Breast epithelium (tissue), 3 donors: ENCODE data around the gene RAB14.

Experiments used
- POLR2A ChIP-seq: fragments of 450-650 bp; IDR thresholded peaks from one replicate; pipeline ENCODE4 v1.6.1; 2016; ENCODE audit warnings: antibody characterized with exemption, mild to moderate bottlenecking, moderate library complexity
- TF ChIP-seq, protein P1 (sequence below), 3 donors: fragments of 450-650 bp; IDR thresholded peaks; one replicate each; pipeline ENCODE4 v1.5.1; 2016 to 2017; ENCODE audit warnings: antibody characterized with exemption in 3 of 3, mild to moderate bottlenecking in 3 of 3, moderate library complexity in 3 of 3

DNA sequence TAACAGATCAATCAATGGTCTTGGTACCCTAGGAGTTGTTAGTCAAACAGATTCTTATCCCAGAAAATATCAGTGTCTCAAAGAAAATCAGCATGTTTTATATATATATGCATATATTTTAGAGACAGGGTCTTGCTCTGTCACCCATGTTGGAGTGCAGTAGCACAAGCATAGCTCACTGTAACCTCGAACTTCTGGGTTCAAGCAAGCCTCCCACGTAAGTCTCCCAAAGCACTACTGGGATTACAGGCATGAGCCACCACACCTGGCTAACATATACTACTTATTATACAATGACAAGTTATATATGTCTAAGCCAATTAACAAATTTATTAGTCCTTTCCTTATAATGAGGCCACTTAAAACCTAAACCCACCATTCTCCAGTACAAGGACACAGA is 10.4 kb downstream of the RAB14 start:
- TF ChIP-seq, protein P1, sequence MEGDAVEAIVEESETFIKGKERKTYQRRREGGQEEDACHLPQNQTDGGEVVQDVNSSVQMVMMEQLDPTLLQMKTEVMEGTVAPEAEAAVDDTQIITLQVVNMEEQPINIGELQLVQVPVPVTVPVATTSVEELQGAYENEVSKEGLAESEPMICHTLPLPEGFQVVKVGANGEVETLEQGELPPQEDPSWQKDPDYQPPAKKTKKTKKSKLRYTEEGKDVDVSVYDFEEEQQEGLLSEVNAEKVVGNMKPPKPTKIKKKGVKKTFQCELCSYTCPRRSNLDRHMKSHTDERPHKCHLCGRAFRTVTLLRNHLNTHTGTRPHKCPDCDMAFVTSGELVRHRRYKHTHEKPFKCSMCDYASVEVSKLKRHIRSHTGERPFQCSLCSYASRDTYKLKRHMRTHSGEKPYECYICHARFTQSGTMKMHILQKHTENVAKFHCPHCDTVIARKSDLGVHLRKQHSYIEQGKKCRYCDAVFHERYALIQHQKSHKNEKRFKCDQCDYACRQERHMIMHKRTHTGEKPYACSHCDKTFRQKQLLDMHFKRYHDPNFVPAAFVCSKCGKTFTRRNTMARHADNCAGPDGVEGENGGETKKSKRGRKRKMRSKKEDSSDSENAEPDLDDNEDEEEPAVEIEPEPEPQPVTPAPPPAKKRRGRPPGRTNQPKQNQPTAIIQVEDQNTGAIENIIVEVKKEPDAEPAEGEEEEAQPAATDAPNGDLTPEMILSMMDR (IDR thresholded peaks at IDR 0.05), result no peak
- no peak for TF ChIP-seq POLR2A
